Measurements from ENCODE around the gene CHD3.

The CHD3 gene

GRCh38 chr17:7903154-7904103 is 14.8 kb downstream of the CHD3 start:
- DNase-seq: no peak

- DNase-seq: no peak
Measured at GRCh38 chr17:7909089-7909488, 20.5 kb downstream of the CHD3 start.

GRCh38 chr17:7910281-7910680 is 21.7 kb downstream of the CHD3 start:
- no peak for DNase-seq

- no peak for DNase-seq
Measured at GRCh38 chr17:7910711-7911110, 22.1 kb downstream of the CHD3 start.

GRCh38 chr17:7911116-7911515 is 22.5 kb downstream of the CHD3 start:
- no peak for DNase-seq

GRCh38 chr17:7912927-7913524 is 24.4 kb downstream of the CHD3 start:
- DNase-seq: no peak

GRCh38 chr17:7915179-7915610 is 26.6 kb downstream of the CHD3 start:
- DNase-seq: no peak

GRCh38 chr17:7915611-7916384 is 27.2 kb downstream of the CHD3 start, which contains the start of gene RNF227:
Gene RNF227 (minus strand): TSS chr17:7916289. CDS start chr17:7916195, 94 bp downstream.
- DNase-seq: peak; percentile 95

GRCh38 chr17:7916385-7916682 is 27.7 kb downstream of the CHD3 start:
- no peak for DNase-seq

GRCh38 chr17:7916808-7917207 is 28.2 kb downstream of the CHD3 start:
- no peak for DNase-seq

GRCh38 chr17:7922269-7922844 is 33.8 kb downstream of the CHD3 start:
- DNase-seq: no peak

GRCh38 chr17:7922845-7923628 is 34.4 kb downstream of the CHD3 start:
- DNase-seq: peak; percentile 90

GRCh38 chr17:7927596-7927995 is 39.0 kb downstream of the CHD3 start:
- DNase-seq: no peak

GRCh38 chr17:7929158-7930023 is 40.8 kb downstream of the CHD3 start, which contains the start of gene KCNAB3:
Gene KCNAB3 (minus strand): TSS chr17:7929856. CDS start chr17:7929435, 421 bp downstream.
- DNase-seq: no peak

GRCh38 chr17:7930841-7931631 is 42.4 kb downstream of the CHD3 start:
- DNase-seq: peak; percentile 69

- DNase-seq: peak; percentile 99
Measured at GRCh38 chr17:7931709-7932482, 43.3 kb downstream of the CHD3 start, which contains the start of the genes CNTROB and TRAPPC1. Gene CNTROB (plus strand): TSS chr17:7932206. CDS start chr17:7933080, 874 bp downstream. Gene TRAPPC1 (minus strand): TSS chr17:7931946. CDS start chr17:7931829, 117 bp downstream.

GRCh38 chr17:7932483-7932891 is 43.9 kb downstream of the CHD3 start:
- DNase-seq: peak; percentile 70

GRCh38 chr17:7932949-7933348 is 44.4 kb downstream of the CHD3 start:
- no peak for DNase-seq

- DNase-seq: no peak
Measured at GRCh38 chr17:7935859-7936258, 47.3 kb downstream of the CHD3 start.
